H9 (cell line): ENCODE results near the gene STK38L. TPM values are rescaled to one million over a fixed set of nuclear protein-coding genes. Genes with fewer than 3 reads are reported as not detected.

ENCODE experiments used
- DNase-seq: peaks from one replicate; pipeline ENCODE4 v3.0.0-alpha.2; 2017
- H2AFZ ChIP-seq: one replicate; pipeline ENCODE4 v1.6.1; 2013; ENCODE audit warnings: mild to moderate bottlenecking, low read length, control low read depth, moderate library complexity
- H2AK5ac ChIP-seq: 2 replicates; pipeline ENCODE4 v1.6.1; 2013; ENCODE audit warnings: low read length, control low read depth, mixed read lengths; ENCODE audit not compliant: insufficient read length
- H2BK120ac ChIP-seq: one replicate; pipeline ENCODE4 v1.6.1; 2013; ENCODE audit warnings: low read depth, mild to moderate bottlenecking, low read length, control low read depth, inconsistent platforms; ENCODE audit not compliant: poor library complexity, severe bottlenecking
- H2BK12ac ChIP-seq: 2 replicates; pipeline ENCODE4 v1.6.1; 2013; ENCODE audit warnings: low read length, control low read depth, mixed read lengths, low read depth; ENCODE audit not compliant: insufficient read length
- H2BK15ac ChIP-seq: 2 replicates; pipeline ENCODE4 v1.6.1; 2013; ENCODE audit warnings: low read depth, low read length, control low read depth
- H2BK20ac ChIP-seq: one replicate; pipeline ENCODE4 v1.6.1; 2013; ENCODE audit warnings: low read depth, mild to moderate bottlenecking, low read length, control low read depth, inconsistent platforms; ENCODE audit not compliant: poor library complexity, severe bottlenecking
- H2BK5ac ChIP-seq: 2 replicates; pipeline ENCODE4 v1.6.1; 2013; ENCODE audit warnings: low read length, control low read depth, mixed read lengths; ENCODE audit not compliant: insufficient read length
- H3K14ac ChIP-seq: 2 replicates; pipeline ENCODE4 v1.6.1; 2013; ENCODE audit warnings: low read length, control low read depth; ENCODE audit not compliant: insufficient read depth
- H3K18ac ChIP-seq: 2 replicates; pipeline ENCODE4 v1.6.1; 2013; ENCODE audit warnings: low read depth, mild to moderate bottlenecking, mixed read lengths, low read length, control low read depth; ENCODE audit not compliant: insufficient read length
- H3K23ac ChIP-seq: 2 replicates; pipeline ENCODE4 v1.6.1; 2013; ENCODE audit warnings: low read length, control low read depth, mixed read lengths, low read depth; ENCODE audit not compliant: insufficient read length
- H3K23me2 ChIP-seq: 2 replicates; pipeline ENCODE4 v1.6.1; 2013; ENCODE audit warnings: low read depth, mild to moderate bottlenecking, mixed read lengths, low read length, control low read depth; ENCODE audit not compliant: insufficient read length, poor library complexity, severe bottlenecking
- H3K27ac ChIP-seq: 2 replicates; pipeline ENCODE4 v1.5.1; 2013; ENCODE audit warnings: low read length, control low read depth, mixed read lengths, low read depth; ENCODE audit not compliant: insufficient read length
- H3K27me3 ChIP-seq: 2 replicates; pipeline ENCODE4 v1.6.1; 2013; ENCODE audit warnings: low read length, control low read depth, inconsistent platforms; ENCODE audit not compliant: insufficient read depth
- H3K4ac ChIP-seq: 2 replicates; pipeline ENCODE4 v1.6.1; 2013; ENCODE audit warnings: low read depth, mild to moderate bottlenecking, control low read depth, inconsistent platforms, low read length, moderate library complexity
- H3K4me1 ChIP-seq: 2 replicates; pipeline ENCODE4 v1.6.1; 2013; ENCODE audit warnings: low read length, control low read depth, inconsistent platforms; ENCODE audit not compliant: insufficient read depth
- H3K4me2 ChIP-seq: 2 replicates; pipeline ENCODE4 v1.6.1; 2013; ENCODE audit warnings: low read length, control low read depth, mixed read lengths; ENCODE audit not compliant: insufficient read length, insufficient read depth
- H3K56ac ChIP-seq: 2 replicates; pipeline ENCODE4 v1.6.1; 2013; ENCODE audit warnings: low read depth, mild to moderate bottlenecking, mixed read lengths, low read length, control low read depth; ENCODE audit not compliant: insufficient read length
- H3K79me1 ChIP-seq: 2 replicates; pipeline ENCODE4 v1.6.1; 2013; ENCODE audit warnings: low read depth, mild to moderate bottlenecking, moderate library complexity, low read length, control low read depth, inconsistent platforms; ENCODE audit not compliant: insufficient read depth, poor library complexity, severe bottlenecking
- H3K79me2 ChIP-seq: 2 replicates; pipeline ENCODE4 v1.6.1; 2013; ENCODE audit warnings: low read length, control low read depth, inconsistent platforms; ENCODE audit not compliant: insufficient read depth
- H3K9ac ChIP-seq: 2 replicates; pipeline ENCODE4 v1.6.1; 2013; ENCODE audit warnings: low read length, control low read depth, mixed read lengths; ENCODE audit not compliant: insufficient read length; ENCODE audit errors: extremely low read depth
- H3K9me3 ChIP-seq: one replicate; pipeline ENCODE4 v1.6.1; 2013; ENCODE audit warnings: low read depth, low read length, inconsistent platforms; ENCODE audit not compliant: control insufficient read depth
- H3T11ph ChIP-seq: one replicate; pipeline ENCODE4 v1.6.1; 2013; ENCODE audit warnings: mild to moderate bottlenecking, low read length, control low read depth, inconsistent platforms
- H4K20me1 ChIP-seq: one replicate; pipeline ENCODE4 v1.6.1; 2013; ENCODE audit not compliant: control insufficient read depth, insufficient read length, insufficient read depth
- H4K5ac ChIP-seq: 2 replicates; pipeline ENCODE4 v1.6.1; 2013; ENCODE audit warnings: low read depth, mild to moderate bottlenecking, mixed read lengths, low read length, control low read depth; ENCODE audit not compliant: insufficient read length
- H4K8ac ChIP-seq: replicated peaks from 2 replicates; pipeline ENCODE4 v1.6.1; 2013; ENCODE audit warnings: low read length, control low read depth, mixed read lengths, low read depth; ENCODE audit not compliant: insufficient read length
- H4K91ac ChIP-seq: 2 replicates; pipeline ENCODE4 v1.6.1; 2013; ENCODE audit warnings: low read depth, mild to moderate bottlenecking, moderate library complexity, mixed read lengths, low read length, control low read depth; ENCODE audit not compliant: insufficient read length
- H3K27ac Mint-ChIP-seq, 3 experiments: 2 replicates in 2 of 3; 3 replicates in 1 of 3; pipeline ENCODE4 v1.8.0; 2020 to 2021; ENCODE audit warnings: mixed read lengths in 3 of 3, mild to moderate bottlenecking in 1 of 3, moderate library complexity in 1 of 3
- H3K27me3 Mint-ChIP-seq: 2 replicates; pipeline ENCODE4 v1.8.0; 2021; ENCODE audit warnings: low read depth, mild to moderate bottlenecking, moderate library complexity, mixed read lengths
- H3K36me3 Mint-ChIP-seq, 3 experiments: 2 replicates in 2 of 3; 3 replicates in 1 of 3; pipeline ENCODE4 v1.8.0; 2020 to 2021; ENCODE audit warnings: low read depth in 3 of 3, mixed read lengths in 3 of 3; ENCODE audit not compliant: insufficient read depth in 1 of 3
- H3K4me1 Mint-ChIP-seq, 2 experiments: 2 replicates each; pipeline ENCODE4 v1.8.0; 2020; ENCODE audit warnings: mixed read lengths in 2 of 2
- H3K4me3 Mint-ChIP-seq, 2 experiments: 2 replicates in 1 of 2; 3 replicates in 1 of 2; pipeline ENCODE4 v1.8.0; 2020 to 2021; ENCODE audit warnings: mild to moderate bottlenecking in 2 of 2, mixed read lengths in 2 of 2, moderate library complexity in 1 of 2
- H3K9me3 Mint-ChIP-seq, 2 experiments: 2 replicates in 1 of 2; 3 replicates in 1 of 2; pipeline ENCODE4 v1.8.0; 2020; ENCODE audit warnings: mild to moderate bottlenecking in 2 of 2, mixed read lengths in 2 of 2, moderate library complexity in 1 of 2
- total RNA-seq: library from RNA; stranded (reverse); gene quantifications from 2 replicates; pipeline ENCODE4 v1.2.1, GENCODE V29; 2021
- TF ChIP-seq, protein P1 (sequence below): fragments of 200-600 bp; sonication (generic); conservative IDR thresholded peaks from 3 replicates; pipeline ENCODE4 v1.8.0; 2021; ENCODE audit warnings: antibody characterized with exemption, mild to moderate bottlenecking

Gene STK38L
- total RNA-seq, 1 experiment from 2014 or later = 44.9 TPM

DNA sequence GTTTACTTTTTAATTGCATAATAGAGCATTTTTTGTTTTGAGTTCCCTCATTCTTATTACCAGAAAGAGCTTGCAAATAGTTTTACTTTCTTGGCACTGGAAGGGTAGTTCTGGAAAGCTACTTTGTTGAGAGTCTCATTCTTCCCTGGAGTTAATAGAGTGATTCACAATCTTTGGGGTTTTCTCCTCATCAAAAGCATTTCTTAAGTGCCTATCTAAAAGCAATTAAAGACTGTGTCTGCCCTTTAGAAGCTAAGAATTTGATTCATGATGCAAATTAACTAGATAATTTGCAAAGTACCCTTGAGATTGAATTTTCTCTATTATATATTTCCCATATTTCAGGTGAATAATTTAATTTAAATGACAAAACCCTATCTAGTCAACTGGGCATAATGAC lies 80.4 kb downstream of the STK38L start:
- Histone ChIP-seq H3K79me2 (no peaks in the 10 kb centered on the region), H4K5ac (no peak overlapping the region), H4K8ac (no peak overlapping the region), H4K20me1 (no peaks in the 10 kb centered on the region), H3K4ac (no peak overlapping the region), H3K79me1 (no peaks in the 10 kb centered on the region), H2BK15ac (no peak overlapping the region), H2AFZ (no peak overlapping the region), H3T11ph (no peak overlapping the region), H2BK5ac (no peak overlapping the region), H3K27ac (no peak overlapping the region), H2BK120ac (no peak overlapping the region), H3K23me2 (no peaks in the 10 kb centered on the region), H2BK20ac (no peak overlapping the region), H3K9me3 (no peaks in the 10 kb centered on the region), H2BK12ac (no peak overlapping the region), H3K27me3 (no peaks in the 10 kb centered on the region), H3K14ac (no peak overlapping the region), H4K91ac (no peak overlapping the region), H3K23ac (no peak overlapping the region), H2AK5ac (no peak overlapping the region), H3K9ac (no peak overlapping the region), H3K4me2 (no peak overlapping the region), H3K56ac (no peak overlapping the region), H3K18ac (no peak overlapping the region), H3K4me1 (no peaks in the 10 kb centered on the region; the same call in 1 of the 2 replicates)
- DNase-seq = no peak
- TF ChIP-seq, protein P1, sequence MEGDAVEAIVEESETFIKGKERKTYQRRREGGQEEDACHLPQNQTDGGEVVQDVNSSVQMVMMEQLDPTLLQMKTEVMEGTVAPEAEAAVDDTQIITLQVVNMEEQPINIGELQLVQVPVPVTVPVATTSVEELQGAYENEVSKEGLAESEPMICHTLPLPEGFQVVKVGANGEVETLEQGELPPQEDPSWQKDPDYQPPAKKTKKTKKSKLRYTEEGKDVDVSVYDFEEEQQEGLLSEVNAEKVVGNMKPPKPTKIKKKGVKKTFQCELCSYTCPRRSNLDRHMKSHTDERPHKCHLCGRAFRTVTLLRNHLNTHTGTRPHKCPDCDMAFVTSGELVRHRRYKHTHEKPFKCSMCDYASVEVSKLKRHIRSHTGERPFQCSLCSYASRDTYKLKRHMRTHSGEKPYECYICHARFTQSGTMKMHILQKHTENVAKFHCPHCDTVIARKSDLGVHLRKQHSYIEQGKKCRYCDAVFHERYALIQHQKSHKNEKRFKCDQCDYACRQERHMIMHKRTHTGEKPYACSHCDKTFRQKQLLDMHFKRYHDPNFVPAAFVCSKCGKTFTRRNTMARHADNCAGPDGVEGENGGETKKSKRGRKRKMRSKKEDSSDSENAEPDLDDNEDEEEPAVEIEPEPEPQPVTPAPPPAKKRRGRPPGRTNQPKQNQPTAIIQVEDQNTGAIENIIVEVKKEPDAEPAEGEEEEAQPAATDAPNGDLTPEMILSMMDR = no peak
- H3K27ac Mint-ChIP-seq = no peak overlapping the region
- no peaks in the 10 kb centered on the region for H3K27me3 Mint-ChIP-seq
- no peak overlapping the region for H3K4me3 Mint-ChIP-seq
- H3K36me3 Mint-ChIP-seq = peaks cover 0 to 9% (median 0%) of the 10 kb centered on the region in 3 experiments; a peak in 2 of 7 replicates
- H3K4me1 Mint-ChIP-seq = peaks cover 5 to 6% of the 10 kb centered on the region in 2 experiments
- H3K9me3 Mint-ChIP-seq = no peaks in the 10 kb centered on the region
